Hematopoietic multipotent progenitor cell treated with erythropoietin and hydrocortisone succinate and interleukin-3 and kit ligand, for 15 days (in vitro differentiated cells): ENCODE data around the gene INA.
"Not testable (repeated sequence)": the region's sequence is repeated elsewhere in the genome, so short reads cannot be mapped to it uniquely, and the experiment has no call there.

Experiments
- DNase-seq: peaks from one replicate; pipeline ENCODE4 v3.0.0-alpha.2; 2015; ENCODE audit warnings: low spot score

INA gene

GRCh38 chr10:103276896-103277712 is at the start of gene INA:
Gene INA (plus strand): TSS chr10:103277138. CDS start chr10:103277212, 74 bp downstream.
- DNase-seq, result no peak

GRCh38 chr10:103227416-103227815 is 49.5 kb upstream of the INA start:
- DNase-seq, result no peak

GRCh38 chr10:103231047-103231551 is 45.8 kb upstream of the INA start:
- no peak for DNase-seq

- no peak for DNase-seq
Measured at GRCh38 chr10:103232131-103232673, 44.7 kb upstream of the INA start.

- DNase-seq, result no peak
Measured at GRCh38 chr10:103232772-103233488, 44.0 kb upstream of the INA start.

GRCh38 chr10:103235775-103236174 is 41.2 kb upstream of the INA start:
- no peak for DNase-seq

GRCh38 chr10:103238506-103239252 is 38.3 kb upstream of the INA start:
- no peak for DNase-seq

- DNase-seq, result peak; percentile 62
Measured at GRCh38 chr10:103241262-103242011, 35.5 kb upstream of the INA start.

GRCh38 chr10:103244666-103245271 is 32.2 kb upstream of the INA start:
- peak; percentile 81 for DNase-seq

- DNase-seq, result not testable (repeated sequence)
Measured at GRCh38 chr10:103245587-103245986, 31.4 kb upstream of the INA start, which contains the start of gene RPEL1. Gene RPEL1 (plus strand): TSS chr10:103245887. CDS start chr10:103245997, 110 bp downstream.

- no peak for DNase-seq
Measured at GRCh38 chr10:103246324-103246723, 30.6 kb upstream of the INA start.

- no peak for DNase-seq
Measured at GRCh38 chr10:103254113-103254512, 22.8 kb upstream of the INA start.

- DNase-seq, result no peak
Measured at GRCh38 chr10:103254538-103255325, 22.2 kb upstream of the INA start.

- DNase-seq, result no peak
Measured at GRCh38 chr10:103256613-103257012, 20.3 kb upstream of the INA start.

GRCh38 chr10:103257812-103258211 is 19.1 kb upstream of the INA start:
- DNase-seq, result no peak

- DNase-seq, result not testable (repeated sequence)
Measured at GRCh38 chr10:103258928-103259327, 18.0 kb upstream of the INA start.

GRCh38 chr10:103259989-103260388 is 16.9 kb upstream of the INA start:
- no peak for DNase-seq

GRCh38 chr10:103262229-103262628 is 14.7 kb upstream of the INA start:
- DNase-seq, result no peak

GRCh38 chr10:103265717-103266329 is 11.1 kb upstream of the INA start:
- DNase-seq, result no peak

- DNase-seq, result no peak
Measured at GRCh38 chr10:103273041-103273441, 3.9 kb upstream of the INA start.
